Camera-type eye (tissue), 1 donor: ENCODE measurements around the gene TBL1X. TPM values are rescaled to one million over a fixed set of nuclear protein-coding genes. Genes with fewer than 3 reads are reported as not detected.

Experiments
- total RNA-seq: library from RNA; depleted of rRNA; stranded (reverse); fragments of >200 nt; gene quantifications from one replicate; pipeline ENCODE4 v1.2.3, GENCODE V29; 2014

Gene TBL1X
- 27.8 TPM for total RNA-seq

DNA sequence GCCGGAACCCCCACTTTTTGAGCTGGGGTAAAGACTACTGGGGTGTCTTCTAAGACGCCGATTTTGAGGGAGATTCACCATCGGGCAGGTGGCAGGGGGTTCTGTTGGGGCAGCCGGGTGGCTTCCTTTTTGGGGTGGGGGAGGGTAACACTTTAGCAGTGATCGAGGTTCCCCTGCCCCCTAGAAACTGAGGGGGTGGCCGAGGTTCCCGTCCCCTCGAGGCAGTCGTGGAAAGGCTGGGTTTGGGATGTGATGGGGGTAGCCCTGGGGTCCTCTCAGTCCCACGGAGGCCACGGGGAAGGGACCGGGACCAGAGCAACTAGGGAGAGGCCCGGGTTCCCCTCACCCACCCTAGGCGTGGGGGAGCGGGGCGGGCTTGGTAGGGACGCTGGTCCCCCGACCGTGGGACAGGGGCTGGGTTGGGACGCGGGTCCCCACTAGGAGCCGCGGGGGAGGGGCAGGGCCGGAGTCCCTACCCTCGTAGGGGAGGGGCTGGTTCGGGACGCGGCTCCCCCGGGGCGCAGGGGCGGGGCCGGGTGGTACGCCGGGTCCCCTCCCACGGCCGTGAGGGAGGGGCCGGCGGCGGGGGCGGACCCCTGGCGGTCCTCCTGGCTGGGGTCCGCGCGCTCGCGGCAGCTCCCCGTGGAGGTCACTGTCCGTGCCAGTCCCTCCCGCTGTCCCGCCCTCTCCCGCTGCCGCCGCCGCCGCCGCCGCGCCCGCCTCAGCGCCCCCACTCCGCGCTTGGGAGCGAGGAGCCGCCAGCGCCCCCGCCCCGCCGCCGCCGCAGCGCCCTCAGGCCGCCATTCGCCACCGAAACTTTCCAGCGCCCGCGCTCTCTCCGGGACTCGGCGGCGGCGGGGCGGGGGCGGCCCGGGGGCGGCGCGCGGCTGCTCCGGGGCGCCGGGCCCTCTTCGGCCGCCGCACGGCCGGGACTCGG lies at the start of gene TBL1X:
TBL1X (plus strand) TSS at position 624 of the 937 bp plus-strand sequence. CDS start 188,529 bp downstream, outside the sequence.

DNA sequence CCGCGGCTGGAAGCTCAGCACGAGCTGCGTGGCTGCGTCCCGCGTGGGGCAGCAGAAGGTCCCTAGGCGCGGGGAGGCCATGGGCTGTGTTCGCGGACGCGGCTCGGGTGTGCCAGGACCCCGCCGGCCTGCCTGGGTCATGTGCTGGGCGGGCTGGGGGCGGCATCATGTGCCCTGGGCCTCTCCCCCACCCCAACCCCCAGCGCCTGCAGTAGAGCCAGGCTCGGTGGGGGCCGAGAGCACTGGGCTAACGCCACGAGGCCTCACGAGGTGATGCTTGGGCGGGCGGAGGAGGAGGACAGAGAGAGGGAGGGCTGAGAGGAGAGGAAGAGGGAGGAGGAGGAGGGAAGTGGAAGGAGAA lies 300.9 kb downstream of the TBL1X start, which contains the start of gene GPR143:
GPR143 (minus strand) TSS at position 111 of the 361 bp plus-strand sequence; CDS start at position 81, 30 bp downstream.

DNA sequence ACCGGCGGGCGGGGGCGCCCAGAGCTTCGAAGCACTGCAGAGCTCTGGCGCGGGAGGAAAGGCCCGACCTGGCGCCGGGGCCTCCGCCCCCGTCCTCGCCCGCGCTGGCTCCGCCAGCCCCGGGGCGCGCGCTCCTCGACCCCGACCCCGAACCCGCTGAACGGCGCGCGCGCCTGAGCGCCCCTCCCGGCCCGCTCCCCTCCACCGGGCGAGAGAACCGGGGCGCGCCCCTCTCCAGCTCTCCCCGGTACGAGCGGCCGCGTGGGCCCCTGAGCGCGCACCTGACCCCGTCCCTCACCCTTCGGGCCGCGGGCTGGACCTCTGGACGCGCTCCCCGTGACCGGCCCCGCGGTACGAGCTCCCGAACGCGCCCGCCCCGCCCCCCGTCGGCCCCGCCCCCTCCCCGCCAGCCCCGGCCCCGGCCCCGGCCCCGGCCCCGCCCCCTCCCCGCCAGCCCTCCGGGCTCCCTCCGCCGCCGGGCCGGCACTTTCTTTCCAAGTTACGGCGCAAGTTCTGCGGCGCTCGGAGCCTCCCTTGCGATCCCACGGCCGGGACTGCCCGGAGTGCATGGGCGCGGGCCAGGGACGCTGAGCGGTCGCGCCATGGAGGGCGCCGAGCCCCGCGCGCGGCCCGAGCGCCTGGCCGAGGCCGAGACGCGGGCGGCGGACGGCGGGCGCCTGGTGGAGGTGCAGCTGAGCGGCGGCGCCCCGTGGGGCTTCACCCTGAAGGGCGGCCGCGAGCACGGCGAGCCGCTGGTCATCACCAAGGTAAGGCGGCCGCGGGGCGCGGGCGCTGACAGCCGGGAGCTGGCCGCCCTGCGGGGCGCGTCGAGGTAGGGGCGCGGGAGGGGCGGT lies 321.3 kb downstream of the TBL1X start, which contains the start of gene SHROOM2:
SHROOM2 (plus strand) TSS at position 486 of the 854 bp plus-strand sequence; CDS start at position 603, 117 bp downstream.

